HepG2 (cell line): ENCODE data around the gene TMC8. TPM values are rescaled to one million over a fixed set of nuclear protein-coding genes. Genes with fewer than 3 reads are reported as not detected.

Experiments used
- ATF7 ChIP-seq, 2 experiments: fragments of 450-650 bp in 1 of 2; sonication (generic) in 1 of 2; formaldehyde crosslinking in 1 of 2; IDR thresholded peaks; 2 replicates each; pipeline versions ENCODE4 v1.4.0 to v1.6.1; 2016 to 2020; ENCODE audit warnings: antibody characterized with exemption in 1 of 2, mild to moderate bottlenecking in 1 of 2, missing genetic modification reagents in 1 of 2
- BRF2 ChIP-seq: sonication (generic); formaldehyde crosslinking; IDR thresholded peaks from 2 replicates; pipeline ENCODE4 v1.8.1; 2022; ENCODE audit warnings: mild to moderate bottlenecking, missing genetic modification reagents
- CHCHD3 ChIP-seq: sonication (generic); formaldehyde crosslinking; IDR thresholded peaks from 2 replicates; pipeline ENCODE4 v1.8.0; 2022; ENCODE audit warnings: mild to moderate bottlenecking, missing genetic modification reagents, moderate library complexity
- DRAP1 ChIP-seq: IDR thresholded peaks from 2 replicates; pipeline ENCODE4 v1.6.1; 2016; ENCODE audit warnings: missing genetic modification reagents, missing compliant biosample characterization
- HHEX ChIP-seq: IDR thresholded peaks from 2 replicates; pipeline ENCODE4 v1.6.1; 2016; ENCODE audit warnings: control low read depth
- HNRNPH1 ChIP-seq: fragments of 200-400 bp; formaldehyde crosslinking; optimal IDR thresholded peaks from 2 replicates; pipeline ENCODE3; 2017; ENCODE audit warnings: mild to moderate bottlenecking, low read depth, low read length
- IRF9 ChIP-seq: sonication (generic); formaldehyde crosslinking; IDR thresholded peaks from 2 replicates; pipeline ENCODE4 v1.8.0; 2022; ENCODE audit warnings: missing genetic modification reagents, mild to moderate bottlenecking, borderline replicate concordance
- KDM6A ChIP-seq: IDR thresholded peaks from 2 replicates; pipeline ENCODE4 v1.6.1; 2016; ENCODE audit warnings: low read depth
- MED13 ChIP-seq: sonication (generic); formaldehyde crosslinking; IDR thresholded peaks from 2 replicates; pipeline ENCODE4 v1.5.0; 2020; ENCODE audit warnings: missing genetic modification reagents
- NFE2 ChIP-seq: sonication (generic); formaldehyde crosslinking; IDR thresholded peaks from 2 replicates; pipeline ENCODE4 v1.4.0; 2020; ENCODE audit warnings: missing genetic modification reagents
- SRSF4 ChIP-seq: fragments of 200-400 bp; formaldehyde crosslinking; IDR thresholded peaks from one replicate; pipeline ENCODE4 v1.6.1; 2018; ENCODE audit warnings: mild to moderate bottlenecking, low read depth, low read length, moderate library complexity; ENCODE audit not compliant: poor library complexity, severe bottlenecking
- U2AF1 ChIP-seq: fragments of 200-400 bp; formaldehyde crosslinking; optimal IDR thresholded peaks from 2 replicates; pipeline ENCODE3; 2017; ENCODE audit warnings: mild to moderate bottlenecking, low read depth, low read length
- ZFP36L1 ChIP-seq: sonication (generic); formaldehyde crosslinking; IDR thresholded peaks from 2 replicates; pipeline ENCODE4 v1.8.0; 2022; ENCODE audit warnings: mild to moderate bottlenecking, missing genetic modification reagents, moderate library complexity
- ZNF496 ChIP-seq: sonication (generic); formaldehyde crosslinking; IDR thresholded peaks from 2 replicates; pipeline ENCODE4 v1.8.1; 2023; ENCODE audit warnings: mild to moderate bottlenecking, moderate library complexity, missing genetic modification reagents; ENCODE audit not compliant: insufficient replicate concordance
- ZNF503 ChIP-seq: sonication (generic); formaldehyde crosslinking; IDR thresholded peaks from 2 replicates; pipeline ENCODE4 v1.4.0; 2020; ENCODE audit warnings: missing genetic modification reagents
- ZNF607 ChIP-seq: sonication (generic); formaldehyde crosslinking; IDR thresholded peaks from 2 replicates; pipeline ENCODE4 v1.5.1; 2020; ENCODE audit warnings: missing genetic modification reagents, mild to moderate bottlenecking, borderline replicate concordance
- ZNF766 ChIP-seq: sonication (generic); formaldehyde crosslinking; IDR thresholded peaks from 2 replicates; pipeline ENCODE4 v1.5.0; 2020; ENCODE audit warnings: missing genetic modification reagents, borderline replicate concordance
- ZNF772 ChIP-seq: sonication (generic); formaldehyde crosslinking; IDR thresholded peaks from 2 replicates; pipeline ENCODE4 v1.5.0; 2020; ENCODE audit warnings: mild to moderate bottlenecking, missing genetic modification reagents
- ZSCAN5A ChIP-seq: sonication (generic); formaldehyde crosslinking; IDR thresholded peaks from 2 replicates; pipeline ENCODE4 v1.8.0; 2022; ENCODE audit warnings: mild to moderate bottlenecking, missing genetic modification reagents, borderline replicate concordance
- polyA plus RNA-seq, 8 experiments: library from polyadenylated mRNA; depleted of rRNA in 3 of 8; stranded (reverse) in 7 of 8; unstranded in 1 of 8; fragments of >200 nt; fragmentation: Illumina TruSeq in 4 of 8; extraction: Trizol in 4 of 8; gene quantifications; 2 replicates each; pipeline versions ENCODE4 v1.2.1 to v1.2.3, GENCODE V29; 2011 to 2016; ENCODE audit warnings: low read depth in 4 of 8, missing spikeins in 1 of 8, mixed read lengths in 1 of 8; ENCODE audit not compliant: insufficient read depth in 1 of 8
- total RNA-seq, 5 experiments: library from RNA; depleted of rRNA; stranded (reverse); fragments of >200 nt; fragmentation: Illumina TruSeq; extraction: Trizol; gene quantifications; 2 replicates each; pipeline ENCODE4 v1.2.3, GENCODE V29; 2016; ENCODE audit warnings: low read depth in 1 of 5
- TF ChIP-seq, protein P1 (sequence below): sonication (generic); formaldehyde crosslinking; IDR thresholded peaks from 2 replicates; pipeline ENCODE4 v1.9.0; 2021; ENCODE audit warnings: missing genetic modification reagents, borderline replicate concordance

The TMC8 gene
- total and polyA plus RNA-seq, 2 of the 13 experiments (the other 11 are each of a cell fraction or from before 2014, with no cell fraction given) = 0.53 to 7.8 TPM

DNA sequence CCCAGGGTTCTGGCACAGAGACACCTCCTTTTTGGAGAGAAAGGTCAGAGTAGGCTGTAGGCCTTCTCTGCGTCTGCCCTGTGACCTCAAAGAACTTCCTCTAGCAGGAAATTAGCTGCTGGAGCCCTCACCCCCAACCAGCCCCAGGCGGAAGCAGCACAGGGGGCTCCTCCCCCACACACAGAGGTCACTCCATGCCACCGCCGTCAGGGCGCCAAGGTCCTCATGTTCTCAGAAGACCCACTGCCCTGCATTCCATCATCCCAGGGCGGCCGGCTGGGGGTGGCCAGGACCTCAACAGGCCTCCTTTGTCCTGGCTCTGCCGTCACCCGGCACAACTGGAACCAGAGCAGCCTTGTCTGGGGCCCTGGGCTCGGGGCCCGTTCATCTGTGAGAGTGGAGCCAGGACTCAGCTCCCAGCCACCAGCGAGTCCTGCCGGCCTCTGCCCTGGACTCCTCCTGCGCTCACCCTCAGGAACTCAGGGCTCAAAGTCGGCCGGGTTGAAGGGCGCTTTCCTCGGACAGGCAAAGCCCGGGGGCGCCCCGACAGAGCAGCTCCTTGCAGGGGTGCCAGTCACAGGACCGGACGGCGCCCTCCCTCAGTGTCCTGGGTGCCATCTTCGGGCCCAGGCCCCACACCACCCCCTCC lies 3.2 kb upstream of the TMC8 start (continued):
- TF ChIP-seq ZNF503 (no peak; the same call in 1 of the 2 replicates), HHEX (no peak), ZNF766 (CRISPR knock-in tag) (0 out of 2 replicates have a peak, but pooled peaks have one; percentile 2), MED13 (CRISPR knock-in tag) (no peak), ZNF607 (CRISPR knock-in tag) (peak; percentile 76), NFE2 (no peak), ZNF772 (CRISPR knock-in tag) (no peak), IRF9 (CRISPR knock-in tag) (peak; percentile 67; the same call in 1 of the 2 replicates), DRAP1 (CRISPR knock-in tag) (peak; percentile 82), KDM6A (CRISPR knock-in tag) (peak; percentile 33), CHCHD3 (CRISPR knock-in tag) (peak; percentile 65; the same call in 1 of the 2 replicates), HNRNPH1 (no peak), ZNF496 (CRISPR knock-in tag) (no peak), BRF2 (CRISPR knock-in tag) (no peak), ZFP36L1 (no peak), ATF7 (IDR thresholded peaks at IDR 0.05) (no peak), ATF7 (CRISPR knock-in tag; IDR thresholded peaks at IDR 0.05) (peak; percentile 65), ZSCAN5A (0 out of 2 replicates have a peak, but pooled peaks have one; percentile 57), U2AF1 (no peak), SRSF4 (no peak)
- TF ChIP-seq, protein P1, sequence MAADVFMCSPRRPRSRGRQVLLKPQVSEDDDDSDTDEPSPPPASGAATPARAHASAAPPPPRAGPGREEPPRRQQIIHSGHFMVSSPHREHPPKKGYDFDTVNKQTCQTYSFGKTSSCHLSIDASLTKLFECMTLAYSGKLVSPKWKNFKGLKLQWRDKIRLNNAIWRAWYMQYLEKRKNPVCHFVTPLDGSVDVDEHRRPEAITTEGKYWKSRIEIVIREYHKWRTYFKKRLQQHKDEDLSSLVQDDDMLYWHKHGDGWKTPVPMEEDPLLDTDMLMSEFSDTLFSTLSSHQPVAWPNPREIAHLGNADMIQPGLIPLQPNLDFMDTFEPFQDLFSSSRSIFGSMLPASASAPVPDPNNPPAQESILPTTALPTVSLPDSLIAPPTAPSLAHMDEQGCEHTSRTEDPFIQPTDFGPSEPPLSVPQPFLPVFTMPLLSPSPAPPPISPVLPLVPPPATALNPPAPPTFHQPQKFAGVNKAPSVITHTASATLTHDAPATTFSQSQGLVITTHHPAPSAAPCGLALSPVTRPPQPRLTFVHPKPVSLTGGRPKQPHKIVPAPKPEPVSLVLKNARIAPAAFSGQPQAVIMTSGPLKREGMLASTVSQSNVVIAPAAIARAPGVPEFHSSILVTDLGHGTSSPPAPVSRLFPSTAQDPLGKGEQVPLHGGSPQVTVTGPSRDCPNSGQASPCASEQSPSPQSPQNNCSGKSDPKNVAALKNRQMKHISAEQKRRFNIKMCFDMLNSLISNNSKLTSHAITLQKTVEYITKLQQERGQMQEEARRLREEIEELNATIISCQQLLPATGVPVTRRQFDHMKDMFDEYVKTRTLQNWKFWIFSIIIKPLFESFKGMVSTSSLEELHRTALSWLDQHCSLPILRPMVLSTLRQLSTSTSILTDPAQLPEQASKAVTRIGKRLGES (CRISPR knock-in tag) = no peak
